ENCODE results near the gene FGF18. TPM values are rescaled to one million over a fixed set of nuclear protein-coding genes. Genes with fewer than 3 reads are reported as not detected.
"Not testable (repeated sequence)": the region's sequence is repeated elsewhere in the genome, so short reads cannot be mapped to it uniquely, and the experiment has no call there.

The FGF18 gene
- total RNA-seq, 1 experiment from 2014 or later = 0.06 TPM

- DNase-seq (ENCODE audit: low read depth) = not testable (repeated sequence)
Observed at GRCh38 chr5:171398660-171399059, 20.8 kb upstream of the FGF18 start.

GRCh38 chr5:171400169-171400568 lies 19.3 kb upstream of the FGF18 start:
- DNase-seq (ENCODE audit: low read depth) = no peak

- no peak for DNase-seq (ENCODE audit: low read depth)
Observed at GRCh38 chr5:171401167-171401947, 18.1 kb upstream of the FGF18 start.

GRCh38 chr5:171402751-171403150 lies 16.7 kb upstream of the FGF18 start:
- not testable (repeated sequence) for DNase-seq (ENCODE audit: low read depth)

- DNase-seq (ENCODE audit: low read depth) = no peak
Observed at GRCh38 chr5:171405615-171406014, 13.8 kb upstream of the FGF18 start.

- no peak for DNase-seq (ENCODE audit: low read depth)
Observed at GRCh38 chr5:171407234-171407633, 12.2 kb upstream of the FGF18 start.

- no peak for DNase-seq (ENCODE audit: low read depth)
Observed at GRCh38 chr5:171409164-171410136, 10.0 kb upstream of the FGF18 start.

- no peak for DNase-seq (ENCODE audit: low read depth)
Observed at GRCh38 chr5:171410181-171410580, 9.3 kb upstream of the FGF18 start.

- DNase-seq (ENCODE audit: low read depth) = no peak
Observed at GRCh38 chr5:171412186-171412585, 7.3 kb upstream of the FGF18 start.

- no peak for DNase-seq (ENCODE audit: low read depth)
Observed at GRCh38 chr5:171413153-171413910, 6.1 kb upstream of the FGF18 start.

GRCh38 chr5:171413993-171414392 lies 5.5 kb upstream of the FGF18 start:
- not testable (repeated sequence) for DNase-seq (ENCODE audit: low read depth)

- peak; percentile 52 for DNase-seq (ENCODE audit: low read depth)
Observed at GRCh38 chr5:171415115-171415730, 4.2 kb upstream of the FGF18 start.

- DNase-seq (ENCODE audit: low read depth) = no peak
Observed at GRCh38 chr5:171416160-171417049, 3.0 kb upstream of the FGF18 start.

- DNase-seq (ENCODE audit: low read depth) = peak; percentile 77
Observed at GRCh38 chr5:171418316-171418981, 998 bp upstream of the FGF18 start.

- no peak for DNase-seq (ENCODE audit: low read depth)
Observed at GRCh38 chr5:171419688-171420430, 412 bp downstream of the FGF18 start.

- DNase-seq (ENCODE audit: low read depth) = no peak
Observed at GRCh38 chr5:171420431-171421241, 1.2 kb downstream of the FGF18 start.

- DNase-seq (ENCODE audit: low read depth) = no peak
Observed at GRCh38 chr5:171421331-171422262, 2.1 kb downstream of the FGF18 start.
